Spleen (tissue), 11 donors: ENCODE results near the gene SH2D5. TPM values are rescaled to one million over a fixed set of nuclear protein-coding genes. Genes with fewer than 3 reads are reported as not detected.
"Not testable (repeated sequence)": the region's sequence is repeated elsewhere in the genome, so short reads cannot be mapped to it uniquely, and the experiment has no call there.

Experiments
- DNase-seq: peaks from one replicate; pipeline ENCODE4 v3.0.0-alpha.2; 2020
- H3K27ac ChIP-seq, 8 donors: fragments of 200-600 bp; sonication (generic) in 7 of 8; 1 replicate in 4 of 8; 2 replicates in 4 of 8; pipeline versions ENCODE4 v1.5.0 to v1.8.0; 2016 to 2021; ENCODE audit warnings: inconsistent platforms in 4 of 8, mild to moderate bottlenecking in 4 of 8, moderate library complexity in 1 of 8
- H3K27me3 ChIP-seq, 7 donors: fragments of 200-600 bp; sonication (generic) in 6 of 7; replicated peaks in 1 of 7; 1 replicate in 4 of 7; 2 replicates in 3 of 7; pipeline versions ENCODE4 v1.5.0 to v1.8.0; 2016 to 2021; ENCODE audit warnings: inconsistent platforms in 3 of 7, mild to moderate bottlenecking in 1 of 7
- H3K36me3 ChIP-seq, 6 donors: fragments of 200-600 bp; sonication (generic) in 5 of 6; 1 replicate in 4 of 6; 2 replicates in 2 of 6; pipeline versions ENCODE4 v1.5.0 to v1.8.0; 2016 to 2021; ENCODE audit warnings: inconsistent platforms in 2 of 6
- H3K4me1 ChIP-seq, 6 donors: fragments of 200-600 bp; sonication (generic) in 5 of 6; 1 replicate in 3 of 6; 2 replicates in 3 of 6; pipeline versions ENCODE4 v1.5.0 to v1.8.0; 2016 to 2021; ENCODE audit warnings: inconsistent platforms in 3 of 6
- H3K4me3 ChIP-seq, 8 donors: fragments of 200-600 bp; sonication (generic) in 7 of 8; 1 replicate in 4 of 8; 2 replicates in 4 of 8; pipeline versions ENCODE4 v1.5.0 to v1.8.0; 2016 to 2021; ENCODE audit warnings: inconsistent platforms in 4 of 8, mild to moderate bottlenecking in 4 of 8, moderate library complexity in 2 of 8
- H3K9me3 ChIP-seq, 8 donors: fragments of 200-600 bp; sonication (generic) in 7 of 8; 1 replicate in 4 of 8; 2 replicates in 4 of 8; pipeline versions ENCODE4 v1.5.0 to v1.8.0; 2016 to 2021; ENCODE audit warnings: inconsistent platforms in 4 of 8
- CTCF ChIP-seq, 11 experiments: fragments of 200-600 bp in 7 of 11; fragments of 450-650 bp in 4 of 11; sonication (generic) in 4 of 11; IDR thresholded peaks in 8 of 11; conservative IDR thresholded peaks in 3 of 11; 1 replicate in 7 of 11; 2 replicates in 4 of 11; pipeline versions ENCODE4 v1.4.0 to v1.8.0; 2016 to 2021; ENCODE audit warnings: antibody characterized with exemption in 11 of 11, inconsistent platforms in 4 of 11, mild to moderate bottlenecking in 1 of 11
- POLR2A ChIP-seq, 3 donors: fragments of 450-650 bp; IDR thresholded peaks; one replicate each; pipeline ENCODE4 v1.5.1; 2017; ENCODE audit warnings: antibody characterized with exemption in 3 of 3, mild to moderate bottlenecking in 1 of 3
- POLR2AphosphoS5 ChIP-seq, 3 donors: sonication (generic); formaldehyde crosslinking; IDR thresholded peaks; one replicate each; pipeline ENCODE4 v1.5.1; 2017; ENCODE audit warnings: antibody characterized with exemption in 3 of 3
- WGBS, 5 donors: extraction: QIAGEN DNeasy Blood & Tissue Kit in 3 of 5; methylation state at CpG; one replicate each; pipeline versions ENCODE4 v1.1.5 to v1.1.7; 2013 to 2018; 5-methylcytosine and 5-hydroxymethylcytosine counted together
- intact Hi-C: fragments of 100-400 bp; cut with DNase I; formaldehyde crosslinking; loops from one replicate; pipeline ENCODE4 v1.15.0; 2023; ENCODE audit warnings: low total_unique reads
- polyA plus RNA-seq, 3 donors: library from polyadenylated mRNA; stranded (reverse); fragments of 200-250 nt; gene quantifications; one replicate each; pipeline ENCODE4 v1.2.1, GENCODE V29; 2013
- total RNA-seq, 7 donors: library from RNA; depleted of rRNA in 3 of 7; stranded (reverse); fragments of >200 nt in 3 of 7; fragmentation: NEBNext Ultra II Directional in 4 of 7; extraction: Animal tissue kit (Norgen Biotek cat#: 25700) in 4 of 7; gene quantifications; one replicate each; pipeline versions ENCODE4 v1.1.0 to v1.2.1, GENCODE V29; 2016 to 2021
- donor health status: healthy with polysubstance abuse.
- donor health status: DM: no; HTN: no; CAD: no; lungs with moderate emphysema.
- donor health status: DM: no; HTN: no; CAD: no.
- donor health status: Bipolar disorder and iron deficiency.
- donor health status: healthy.
- donor health status: DM: no; HTN: no; CAD: no.
- donor health status: DM: yes; HTN: yes; CAD: no.

The SH2D5 gene
- total and polyA plus RNA-seq, 10 donors = 0.02 to 0.22 (median 0.05) TPM; not detected in 5

- peaks cover 3 to 80% (median 33%) of the 10 kb centered on the region in 6 donors for H3K4me1 ChIP-seq
- intact Hi-C loops = no loop called here
- 71 to 82% (median 77%) methylated on average over 5 of the region's 5 CpGs for WGBS, 5 donors
- H3K36me3 ChIP-seq = peaks cover 0 to 41% (median 0%) of the 10 kb centered on the region in 6 donors
- TF ChIP-seq CTCF (IDR thresholded peaks at IDR 0.05 in 8 of 11, conservative IDR thresholded peaks at IDR 0.05 in 3 of 11) (no peak), POLR2A (IDR thresholded peaks at IDR 0.05) (no peak), POLR2AphosphoS5 (IDR thresholded peaks at IDR 0.05) (no peak)
- no peak for DNase-seq
- H3K9me3 ChIP-seq = peaks cover 0 to 9% (median 0%) of the 10 kb centered on the region in 8 donors
- no peak overlapping the region for H3K4me3 ChIP-seq
- no peaks in the 10 kb centered on the region for H3K27me3 ChIP-seq
- H3K27ac ChIP-seq = peak overlapping the region in 6 of 8 donors; percentile 1 to 93 (median 15)
These were observed 52.2 kb downstream of the SH2D5 start for GRCh38 chr1:20680269-20680668.

DNA sequence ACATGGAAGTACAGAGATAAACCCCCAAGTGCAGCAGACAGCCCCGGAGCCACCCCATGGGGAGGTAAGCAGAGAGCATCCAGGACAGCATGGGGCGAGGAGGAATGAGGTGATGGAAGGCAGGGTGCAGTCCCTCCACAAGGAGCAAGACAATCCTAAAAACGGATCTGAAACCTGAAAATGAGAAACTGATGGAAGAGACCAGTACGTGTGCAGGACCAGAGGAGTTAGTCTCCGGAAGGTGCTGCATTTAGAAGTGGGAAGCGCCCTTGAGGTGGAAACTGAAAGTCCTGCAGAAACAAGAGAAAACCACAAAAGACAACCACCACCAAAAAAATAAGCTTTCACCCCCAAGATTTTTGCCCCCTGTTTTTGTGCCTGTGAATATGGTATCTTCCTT, 53.9 kb downstream of the SH2D5 start:
- Histone ChIP-seq H3K27ac (no peak overlapping the region), H3K36me3 (peaks cover 0 to 56% (median 0%) of the 10 kb centered on the region in 6 donors), H3K4me1 (peaks cover 3 to 67% (median 30%) of the 10 kb centered on the region in 6 donors), H3K27me3 (no peaks in the 10 kb centered on the region), H3K4me3 (peak overlapping the region in 3 of 8 donors; percentile 2 to 36 (median 27)), H3K9me3 (peaks cover 0 to 9% (median 0%) of the 10 kb centered on the region in 8 donors)
- intact Hi-C loops = no loop called here
- WGBS, 5 donors = 42 to 52% (median 48%) methylated on average over 6 of the region's 6 CpGs
- DNase-seq = no peak
- TF ChIP-seq CTCF (IDR thresholded peaks at IDR 0.05 in 8 of 11, conservative IDR thresholded peaks at IDR 0.05 in 3 of 11) (no peak), POLR2A (IDR thresholded peaks at IDR 0.05) (no peak), POLR2AphosphoS5 (IDR thresholded peaks at IDR 0.05) (no peak)

- H3K27me3 ChIP-seq, intact Hi-C loops, H3K27ac ChIP-seq, DNase-seq, H3K9me3 ChIP-seq, H3K4me3 ChIP-seq: not testable (repeated sequence)
- WGBS, 5 donors = 87 to 92% (median 89%) methylated on average over 11 of the region's 11 CpGs
- H3K36me3 ChIP-seq = peaks cover 0 to 89% (median 2%) of the 10 kb centered on the region in 6 donors
- peaks cover 0 to 19% (median 5%) of the 10 kb centered on the region in 6 donors for H3K4me1 ChIP-seq
These were observed 58.9 kb downstream of the SH2D5 start for GRCh38 chr1:20673626-20674025.

DNA sequence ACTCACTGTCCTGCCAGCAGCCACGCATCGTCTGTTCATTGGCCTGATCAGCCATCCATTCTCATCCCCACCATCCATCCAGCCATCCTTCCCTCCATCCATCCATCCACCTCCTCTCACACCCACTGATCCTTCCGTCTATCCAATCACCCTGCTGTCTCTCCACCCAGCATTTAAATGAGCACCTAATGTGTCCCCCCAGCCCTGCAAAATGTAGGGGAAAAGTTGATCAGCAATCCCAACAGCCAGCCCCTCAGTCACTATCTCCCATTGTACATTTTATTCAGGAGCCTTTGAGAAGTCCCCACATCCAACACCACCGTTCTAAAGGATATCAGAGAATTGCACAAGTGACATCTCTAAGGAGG, 60.3 kb downstream of the SH2D5 start:
- no peaks in the 10 kb centered on the region for H3K9me3 ChIP-seq
- DNase-seq = no peak
- peaks cover 0 to 83% (median 2%) of the 10 kb centered on the region in 6 donors for H3K36me3 ChIP-seq
- intact Hi-C loops = no loop called here
- 85 to 93% (median 87%) methylated on average over 4 of the region's 4 CpGs for WGBS, 5 donors
- TF ChIP-seq CTCF (IDR thresholded peaks at IDR 0.05 in 8 of 11, conservative IDR thresholded peaks at IDR 0.05 in 3 of 11) = no peak
- TF ChIP-seq POLR2AphosphoS5 (IDR thresholded peaks at IDR 0.05) = no peak
- no peak overlapping the region for H3K4me3 ChIP-seq
- H3K4me1 ChIP-seq = peaks cover 0 to 14% (median under 1%) of the 10 kb centered on the region in 6 donors
- H3K27me3 ChIP-seq = no peaks in the 10 kb centered on the region
- no peak overlapping the region for H3K27ac ChIP-seq

DNA sequence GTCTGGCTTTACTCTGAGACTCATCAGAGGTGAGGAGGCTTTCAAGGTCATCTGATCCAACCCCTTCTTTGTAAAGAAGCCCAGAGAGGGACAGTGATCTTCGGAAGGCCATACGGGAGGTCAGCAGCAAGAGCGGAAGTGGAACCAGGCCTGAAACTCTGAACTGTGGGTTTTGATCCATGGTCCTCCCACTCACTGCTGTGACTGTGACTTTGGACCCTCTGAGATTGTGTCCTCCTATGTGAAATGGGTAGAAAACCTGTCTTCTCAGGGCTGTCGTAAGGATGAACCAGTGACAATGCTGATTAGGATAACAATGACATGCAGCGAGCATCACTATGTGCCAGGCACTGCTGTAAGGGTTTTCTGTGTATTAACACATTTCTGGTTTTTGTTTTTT, 61.6 kb downstream of the SH2D5 start:
- DNase-seq = no peak
- H3K4me3 ChIP-seq = no peak overlapping the region
- H3K27me3 ChIP-seq = no peaks in the 10 kb centered on the region
- TF ChIP-seq POLR2A (IDR thresholded peaks at IDR 0.05) = no peak
- no peak for TF ChIP-seq CTCF (IDR thresholded peaks at IDR 0.05 in 8 of 11, conservative IDR thresholded peaks at IDR 0.05 in 3 of 11)
- TF ChIP-seq POLR2AphosphoS5 (IDR thresholded peaks at IDR 0.05) = no peak
- peak overlapping the region in 1 of 8 donors; percentile 8 for H3K27ac ChIP-seq
- no peaks in the 10 kb centered on the region for H3K9me3 ChIP-seq
- H3K36me3 ChIP-seq = peaks cover 0 to 76% (median 2%) of the 10 kb centered on the region in 6 donors
- 83 to 96% (median 87%) methylated on average over 5 of the region's 5 CpGs for WGBS, 5 donors
- intact Hi-C loops = no loop called here
- H3K4me1 ChIP-seq = peaks cover 0 to 21% (median 6%) of the 10 kb centered on the region in 6 donors
